Measurements from ENCODE around the gene ZNF326.
"Not testable (repeated sequence)": the region's sequence is repeated elsewhere in the genome, so short reads cannot be mapped to it uniquely, and the experiment has no call there.

ZNF326 gene

DNA sequence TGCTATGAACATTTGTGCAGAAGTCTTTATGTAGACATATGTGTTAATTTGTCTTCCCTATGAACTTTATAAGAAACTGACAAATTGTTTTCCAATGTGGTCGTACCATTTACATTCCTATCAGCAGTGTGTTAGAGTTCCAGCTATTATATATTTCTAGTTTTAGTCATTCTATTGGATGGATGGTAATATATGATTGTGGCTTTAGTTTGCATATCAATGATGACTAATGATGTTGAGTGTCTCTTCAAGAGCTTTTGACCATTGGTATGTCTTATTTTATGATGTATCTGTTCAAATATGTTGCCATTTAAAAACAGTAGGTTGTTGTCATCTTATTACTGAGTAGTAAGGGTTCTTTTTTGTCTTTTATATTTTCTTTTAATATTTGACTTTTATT is 16.2 kb upstream of the ZNF326 start:
- TF ChIP-seq SPI1 (IDR thresholded peaks at IDR 0.05; ENCODE audit: low read depth, low read length) (no peak), POLR2A (IDR thresholded peaks at IDR 0.05; ENCODE audit: low read depth, low read length) (no peak), PAX5 (IDR thresholded peaks at IDR 0.05; ENCODE audit: insufficient read depth, low read length, severe bottlenecking) (no peak), POLR2AphosphoS5 (IDR thresholded peaks at IDR 0.05; ENCODE audit: low read depth, low read length) (no peak), TAF1 (IDR thresholded peaks at IDR 0.05; ENCODE audit: low read depth, low read length) (no peak), POU2F2 (IDR thresholded peaks at IDR 0.05; ENCODE audit: low read depth, low read length) (no peak)
- DNase-seq (ENCODE audit: insufficient read length, low spot score) = no peak
- FAIRE-seq = no peak

DNA sequence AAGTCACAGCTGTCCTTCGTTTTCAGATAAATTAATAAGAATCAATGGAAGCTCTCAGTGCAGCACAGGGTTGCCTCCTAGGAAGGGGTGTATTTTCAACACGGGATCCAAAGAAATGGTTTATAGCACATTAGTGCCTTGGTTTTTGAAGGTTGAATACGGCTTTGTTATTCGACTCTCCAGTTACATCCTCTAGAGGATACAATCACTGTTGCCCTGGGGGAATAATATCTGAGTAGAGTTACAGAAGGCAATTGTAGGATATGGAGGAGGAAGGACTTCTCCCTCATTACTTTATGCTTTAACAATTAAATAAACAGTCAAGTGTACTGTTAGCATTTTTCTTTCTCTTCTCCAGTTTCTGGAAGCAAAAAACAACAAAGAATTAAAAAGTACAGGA is 14.3 kb upstream of the ZNF326 start:
- FAIRE-seq (no peak), DNase-seq (ENCODE audit: insufficient read length, low spot score) (no peak)
- no peak for TF ChIP-seq POLR2A (IDR thresholded peaks at IDR 0.05; ENCODE audit: low read depth, low read length)
- no peak for TF ChIP-seq POLR2AphosphoS5 (IDR thresholded peaks at IDR 0.05; ENCODE audit: low read depth, low read length)
- TF ChIP-seq PAX5 (IDR thresholded peaks at IDR 0.05; ENCODE audit: insufficient read depth, low read length, severe bottlenecking) = no peak
- TF ChIP-seq POU2F2 (IDR thresholded peaks at IDR 0.05; ENCODE audit: low read depth, low read length) = no peak
- no peak for TF ChIP-seq SPI1 (IDR thresholded peaks at IDR 0.05; ENCODE audit: low read depth, low read length)
- TF ChIP-seq TAF1 (IDR thresholded peaks at IDR 0.05; ENCODE audit: low read depth, low read length) = no peak

DNA sequence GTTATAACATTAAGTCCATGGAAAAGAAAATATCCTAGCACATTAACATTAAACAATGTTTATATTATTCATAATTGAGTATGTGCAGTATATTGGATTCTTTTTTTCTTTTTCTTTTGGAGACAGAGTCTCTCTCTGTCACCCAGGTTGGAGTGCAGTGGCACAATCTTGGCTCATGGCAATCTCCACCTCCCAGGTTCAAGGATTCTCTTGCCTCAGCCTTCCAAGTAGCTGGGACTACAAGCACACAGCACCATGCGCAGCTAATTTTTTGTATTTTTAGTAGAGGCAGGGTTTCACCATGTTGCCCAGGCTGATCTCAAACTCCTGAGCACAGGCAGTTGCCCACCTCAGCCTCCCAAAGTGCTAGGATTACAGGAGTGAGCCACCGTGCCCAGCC is 12.1 kb upstream of the ZNF326 start:
- FAIRE-seq = not testable (repeated sequence)

DNA sequence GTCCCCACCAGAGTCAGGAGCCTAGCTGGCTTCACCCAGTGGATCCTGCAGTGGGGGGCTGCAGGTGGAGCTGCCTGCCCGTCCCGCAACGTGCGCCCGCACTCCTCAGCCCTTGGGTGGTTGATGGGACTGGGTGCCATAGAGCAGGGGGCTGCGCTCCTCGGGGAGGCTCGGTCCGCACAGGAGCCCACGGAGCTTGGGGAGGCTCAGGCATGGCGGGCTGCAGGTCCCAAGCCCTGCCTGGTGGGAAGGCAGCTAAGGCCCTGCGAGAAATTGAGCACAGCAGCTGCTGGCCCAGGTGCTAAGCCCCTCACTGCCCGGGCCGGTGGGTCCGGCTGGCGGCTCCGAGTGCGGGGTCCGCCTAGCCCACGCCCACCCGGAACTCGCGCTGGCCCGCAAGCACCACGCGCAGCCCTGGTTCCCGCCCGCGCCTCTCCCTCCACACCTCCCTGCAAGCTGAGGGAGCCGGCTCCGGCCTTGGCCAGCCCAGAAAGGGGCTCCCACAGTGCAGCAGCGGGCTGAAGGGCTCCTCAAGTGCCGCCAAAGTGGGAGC is 10.3 kb upstream of the ZNF326 start:
- not testable (repeated sequence) for DNase-seq (ENCODE audit: insufficient read length, low spot score); FAIRE-seq

More for the DNA sequence above, 12.1 kb upstream of the ZNF326 start:
- DNase-seq (ENCODE audit: insufficient read length, low spot score) = not testable (repeated sequence)

DNA sequence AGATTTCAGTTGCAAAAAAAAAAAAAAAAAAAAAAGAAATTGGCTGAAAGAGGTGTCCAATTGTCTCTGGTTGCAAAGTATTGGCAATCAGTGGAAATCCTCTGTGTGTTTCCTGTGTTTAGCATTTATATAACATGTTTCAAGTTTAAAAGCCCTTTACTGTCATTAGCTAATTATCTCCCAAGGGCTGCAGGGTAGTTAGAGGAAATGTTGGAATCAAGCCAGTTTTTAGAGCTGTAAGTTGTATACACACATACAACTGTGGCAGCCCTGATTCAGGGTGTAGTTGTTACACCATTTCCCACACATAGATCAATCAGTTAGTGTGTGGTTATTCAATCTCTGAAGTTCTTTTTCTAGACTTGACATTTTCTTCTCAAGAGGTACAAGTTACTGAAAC is 8.9 kb upstream of the ZNF326 start:
- TF ChIP-seq TAF1 (IDR thresholded peaks at IDR 0.05; ENCODE audit: low read depth, low read length) (no peak), POU2F2 (IDR thresholded peaks at IDR 0.05; ENCODE audit: low read depth, low read length) (no peak), PAX5 (IDR thresholded peaks at IDR 0.05; ENCODE audit: insufficient read depth, low read length, severe bottlenecking) (no peak), SPI1 (IDR thresholded peaks at IDR 0.05; ENCODE audit: low read depth, low read length) (no peak), POLR2A (IDR thresholded peaks at IDR 0.05; ENCODE audit: low read depth, low read length) (no peak), POLR2AphosphoS5 (IDR thresholded peaks at IDR 0.05; ENCODE audit: low read depth, low read length) (no peak)
- FAIRE-seq (no peak), DNase-seq (ENCODE audit: insufficient read length, low spot score) (no peak)

DNA sequence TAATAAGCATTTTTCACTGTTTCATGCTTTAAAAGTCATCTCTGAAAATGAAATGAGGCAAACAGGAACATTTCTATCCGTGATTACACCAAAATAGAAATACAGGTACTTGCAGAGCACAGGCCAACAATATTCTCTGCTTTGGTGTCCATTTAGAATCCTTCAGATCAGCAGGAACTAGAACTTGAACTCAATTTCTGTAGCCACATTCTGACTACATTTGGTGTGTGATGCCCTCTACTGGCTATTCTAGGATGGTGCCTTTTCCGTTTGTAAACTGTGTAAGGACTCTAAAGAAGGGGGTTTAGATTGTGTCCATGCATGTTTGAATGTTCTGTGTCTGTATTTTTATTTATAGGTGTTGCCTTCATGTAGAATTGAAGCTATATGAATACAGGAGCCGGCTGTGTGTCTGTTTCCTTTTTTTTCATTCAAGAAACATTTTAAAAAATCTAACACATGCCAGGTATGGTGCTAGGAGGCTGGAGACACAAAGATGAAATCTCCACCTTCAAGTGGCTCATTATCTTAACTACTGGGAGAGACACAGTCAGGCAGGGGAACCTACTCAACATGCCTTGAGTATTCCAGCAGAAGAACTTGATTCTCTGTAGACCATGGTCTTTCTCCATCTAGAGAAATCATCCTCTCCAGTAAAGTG is 7.6 kb upstream of the ZNF326 start:
- TF ChIP-seq POU2F2 (IDR thresholded peaks at IDR 0.05; ENCODE audit: low read depth, low read length) (no peak), POLR2A (IDR thresholded peaks at IDR 0.05; ENCODE audit: low read depth, low read length) (no peak), TAF1 (IDR thresholded peaks at IDR 0.05; ENCODE audit: low read depth, low read length) (no peak), POLR2AphosphoS5 (IDR thresholded peaks at IDR 0.05; ENCODE audit: low read depth, low read length) (no peak), SPI1 (IDR thresholded peaks at IDR 0.05; ENCODE audit: low read depth, low read length) (no peak), PAX5 (IDR thresholded peaks at IDR 0.05; ENCODE audit: insufficient read depth, low read length, severe bottlenecking) (no peak)
- peak; percentile 52 for DNase-seq (ENCODE audit: insufficient read length, low spot score)
- peak; percentile 96 for FAIRE-seq

DNA sequence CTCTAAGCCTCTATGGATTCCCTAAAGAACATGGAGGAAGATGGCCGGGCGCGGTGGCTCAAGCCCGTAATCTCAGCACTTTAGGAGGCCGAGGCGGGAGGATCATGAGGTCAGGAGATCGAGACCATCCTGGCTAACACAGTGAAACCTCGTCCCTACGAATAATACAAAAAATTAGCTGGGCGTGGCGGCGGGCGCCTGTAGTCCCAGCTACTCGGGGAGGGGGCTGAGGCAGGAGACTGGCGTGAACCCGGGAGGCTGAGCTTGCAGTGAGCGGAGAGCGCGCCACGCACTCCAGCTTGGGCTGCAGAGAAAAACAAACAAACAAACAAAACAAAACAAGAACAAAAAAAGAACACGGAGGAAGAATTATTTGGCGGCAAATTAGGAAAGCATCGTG is 5.8 kb upstream of the ZNF326 start:
- TF ChIP-seq POLR2AphosphoS5 (IDR thresholded peaks at IDR 0.05; ENCODE audit: low read depth, low read length) (no peak), TAF1 (IDR thresholded peaks at IDR 0.05; ENCODE audit: low read depth, low read length) (no peak)
- no peak for FAIRE-seq

DNA sequence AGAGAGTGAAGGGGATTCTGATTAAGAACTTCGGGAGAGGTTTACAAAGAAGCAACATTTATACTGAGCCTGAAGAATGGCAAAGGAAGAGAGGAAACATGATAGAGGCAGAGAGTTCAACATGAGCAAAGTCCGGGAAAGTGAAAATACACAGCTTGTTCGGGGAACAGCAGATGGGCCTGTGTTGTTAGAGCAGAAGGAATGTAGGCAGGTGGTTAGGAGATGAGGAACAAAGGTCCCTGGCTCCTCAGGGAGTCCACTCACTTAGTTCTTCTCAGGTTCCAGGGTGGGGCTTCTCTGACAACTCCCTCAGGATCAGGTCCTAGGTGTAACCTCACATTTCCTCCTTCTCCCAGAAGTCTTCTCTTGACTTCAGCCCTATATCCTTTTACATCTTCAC is 5.1 kb upstream of the ZNF326 start:
- DNase-seq (ENCODE audit: insufficient read length, low spot score) (no peak), FAIRE-seq (no peak)
- TF ChIP-seq TAF1 (IDR thresholded peaks at IDR 0.05; ENCODE audit: low read depth, low read length) (no peak), POLR2AphosphoS5 (IDR thresholded peaks at IDR 0.05; ENCODE audit: low read depth, low read length) (no peak), PAX5 (IDR thresholded peaks at IDR 0.05; ENCODE audit: insufficient read depth, low read length, severe bottlenecking) (no peak)

More for the DNA sequence above, 5.8 kb upstream of the ZNF326 start:
- DNase-seq (ENCODE audit: insufficient read length, low spot score) = no peak

DNA sequence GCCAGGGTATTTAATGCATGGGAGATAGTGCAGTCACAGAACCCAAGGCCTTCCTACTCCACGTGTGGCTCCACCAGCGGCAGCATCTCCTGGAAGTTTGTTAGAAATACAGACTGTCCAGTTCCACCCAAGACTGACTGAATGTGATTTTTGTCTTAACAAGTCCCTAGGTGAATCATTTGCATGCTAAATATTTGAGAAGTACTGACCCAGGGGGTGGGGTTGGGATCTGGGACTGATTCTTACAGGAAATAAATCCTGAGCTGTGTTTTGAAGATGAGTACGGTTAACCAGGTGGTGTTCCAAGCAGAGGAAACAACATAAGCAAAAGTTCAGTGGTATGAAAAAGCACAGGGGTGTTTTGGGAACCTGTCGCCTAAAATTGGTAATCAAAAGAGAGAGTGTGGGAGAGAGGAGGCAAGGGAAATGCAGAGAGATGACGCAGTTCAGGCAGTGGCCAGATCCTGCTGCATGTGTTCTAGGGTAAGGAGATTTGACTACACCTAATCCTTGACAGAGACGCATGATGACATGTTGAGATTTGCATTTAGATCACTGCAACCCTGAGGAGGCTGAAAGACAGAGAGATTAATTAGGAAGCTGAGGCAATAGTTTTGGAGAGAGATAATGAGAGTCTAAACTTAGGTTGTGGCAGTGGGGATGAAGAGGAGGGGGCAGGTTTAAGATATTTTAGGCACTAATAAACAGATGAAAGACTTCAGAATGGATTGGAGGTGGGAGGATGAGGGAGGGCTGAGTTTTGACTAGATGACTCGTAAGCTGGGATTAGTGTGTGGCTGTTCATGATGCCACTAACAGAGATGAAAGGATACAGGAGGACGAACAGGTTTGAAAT is 3.7 kb upstream of the ZNF326 start:
- TF ChIP-seq SPI1 (IDR thresholded peaks at IDR 0.05; ENCODE audit: low read depth, low read length) (no peak), POLR2A (IDR thresholded peaks at IDR 0.05; ENCODE audit: low read depth, low read length) (no peak), PAX5 (IDR thresholded peaks at IDR 0.05; ENCODE audit: insufficient read depth, low read length, severe bottlenecking) (no peak), TAF1 (IDR thresholded peaks at IDR 0.05; ENCODE audit: low read depth, low read length) (no peak), POU2F2 (IDR thresholded peaks at IDR 0.05; ENCODE audit: low read depth, low read length) (no peak), POLR2AphosphoS5 (IDR thresholded peaks at IDR 0.05; ENCODE audit: low read depth, low read length) (no peak)
- no peak for DNase-seq (ENCODE audit: insufficient read length, low spot score)
- FAIRE-seq = no peak

DNA sequence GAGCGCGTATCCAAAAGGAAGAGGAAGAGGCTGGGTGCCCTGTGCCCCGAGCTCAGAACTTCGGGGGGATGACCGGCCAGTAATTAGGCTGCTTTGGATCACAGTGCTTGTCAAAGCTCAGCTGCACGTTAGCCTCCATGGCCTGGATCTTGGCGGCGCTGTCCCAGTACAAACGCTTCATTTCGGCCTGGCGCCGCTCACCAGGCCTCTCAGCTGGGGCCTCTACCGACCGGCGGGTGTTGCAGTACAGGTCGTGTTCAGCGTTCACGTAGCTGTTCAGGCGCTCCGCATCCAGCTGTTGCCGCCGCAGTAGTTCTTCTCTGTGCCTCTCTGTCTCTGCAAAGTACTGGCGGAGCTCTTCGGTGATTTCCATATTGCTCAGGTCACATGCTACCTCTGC is 1.4 kb upstream of the ZNF326 start:
- FAIRE-seq (no peak), DNase-seq (ENCODE audit: insufficient read length, low spot score) (no peak)
- TF ChIP-seq POU2F2 (IDR thresholded peaks at IDR 0.05; ENCODE audit: low read depth, low read length) (no peak), SPI1 (IDR thresholded peaks at IDR 0.05; ENCODE audit: low read depth, low read length) (no peak), POLR2A (IDR thresholded peaks at IDR 0.05; ENCODE audit: low read depth, low read length) (no peak), PAX5 (IDR thresholded peaks at IDR 0.05; ENCODE audit: insufficient read depth, low read length, severe bottlenecking) (no peak), POLR2AphosphoS5 (IDR thresholded peaks at IDR 0.05; ENCODE audit: low read depth, low read length) (no peak), TAF1 (IDR thresholded peaks at IDR 0.05; ENCODE audit: low read depth, low read length) (no peak)
